H1 (cell line): ENCODE measurements around the gene SLC2A4. TPM values are rescaled to one million over a fixed set of nuclear protein-coding genes. Genes with fewer than 3 reads are reported as not detected.

Source experiments
- BACH1 ChIP-seq: IDR thresholded peaks from 2 replicates; pipeline ENCODE4 v1.6.1; 2012; ENCODE audit warnings: low read length, improper control_type of control experiment
- BCL11A ChIP-seq, 2 experiments: IDR thresholded peaks; one replicate each; pipeline ENCODE4 v1.6.1; 2011; ENCODE audit warnings: low read depth in 2 of 2, low read length in 2 of 2, mild to moderate bottlenecking in 2 of 2
- CBX8 ChIP-seq: fragments of 300-800, 300-1000 bp; sonication (generic); IDR thresholded peaks from 2 replicates; pipeline ENCODE4 v1.7.1; 2016; ENCODE audit warnings: low read depth, low read length, borderline replicate concordance
- HDAC2 ChIP-seq, 2 experiments: fragments of 300-600 bp in 1 of 2; sonication (generic) in 1 of 2; IDR thresholded peaks; 2 replicates each; pipeline ENCODE4 v1.6.1; 2011 to 2012; ENCODE audit warnings: low read depth in 2 of 2, low read length in 2 of 2, mild to moderate bottlenecking in 2 of 2, moderate library complexity in 2 of 2, borderline replicate concordance in 1 of 2, inconsistent platforms in 1 of 2
- HDAC6 ChIP-seq: IDR thresholded peaks from one replicate; pipeline ENCODE4 v1.7.1; 2012; ENCODE audit warnings: low read depth, mild to moderate bottlenecking, inconsistent platforms, low read length, moderate library complexity
- JUND ChIP-seq: IDR thresholded peaks from 2 replicates; pipeline ENCODE4 v1.6.1; 2011; ENCODE audit warnings: mild to moderate bottlenecking, improper control_type of control experiment, low read length
- KDM1A ChIP-seq: fragments of 200-600, 300-600 bp; sonication (generic); IDR thresholded peaks from 2 replicates; pipeline ENCODE4 v1.7.1; 2016; ENCODE audit warnings: mild to moderate bottlenecking, low read length, borderline replicate concordance
- KDM4A ChIP-seq: IDR thresholded peaks from one replicate; pipeline ENCODE4 v1.7.1; 2012; ENCODE audit warnings: low read depth, mild to moderate bottlenecking, moderate library complexity, low read length, inconsistent platforms; ENCODE audit not compliant: severe bottlenecking
- RAD21 ChIP-seq, 2 experiments: IDR thresholded peaks in 1 of 2; conservative IDR thresholded peaks in 1 of 2; 2 replicates each; pipeline ENCODE4 v1.6.1; 2011; ENCODE audit warnings: low read depth in 2 of 2, low read length in 2 of 2, improper control_type of control experiment in 1 of 2, inconsistent platforms in 1 of 2, mild to moderate bottlenecking in 1 of 2, moderate library complexity in 1 of 2
- polyA plus RNA-seq, 7 experiments: library from polyadenylated mRNA; depleted of rRNA in 3 of 7; stranded (reverse) in 5 of 7; unstranded in 2 of 7; fragments of >200 nt in 5 of 7; fragments of 200-250 nt in 2 of 7; gene quantifications; 1 replicate in 5 of 7; 2 replicates in 1 of 7; 4 replicates in 1 of 7; pipeline versions ENCODE4 v1.2.1 to v1.2.3, GENCODE V29; 2011 to 2013; ENCODE audit warnings: missing spikeins in 2 of 7, mixed read lengths in 2 of 7
- total RNA-seq: library from RNA; stranded (reverse); fragmentation: NEBNext Ultra II Directional; extraction: Animal tissue kit (Norgen Biotek cat#: 25700); gene quantifications from 2 replicates; pipeline ENCODE4 v1.2.1, GENCODE V29; 2021
- TF ChIP-seq, protein P1 (sequence below): IDR thresholded peaks from 2 replicates; pipeline ENCODE4 v1.6.1; 2011; ENCODE audit warnings: low read depth, mild to moderate bottlenecking, low read length; ENCODE audit not compliant: insufficient read depth
- TF ChIP-seq, protein P2 (sequence below): IDR thresholded peaks from 2 replicates; pipeline ENCODE4 v1.6.1; 2011; ENCODE audit warnings: low read length, improper control_type of control experiment

Gene SLC2A4
- total and polyA plus RNA-seq, 2 of the 8 experiments (the other 6 are each of a cell fraction or from before 2014, with no cell fraction given), result 5.7 to 6.9 TPM

DNA sequence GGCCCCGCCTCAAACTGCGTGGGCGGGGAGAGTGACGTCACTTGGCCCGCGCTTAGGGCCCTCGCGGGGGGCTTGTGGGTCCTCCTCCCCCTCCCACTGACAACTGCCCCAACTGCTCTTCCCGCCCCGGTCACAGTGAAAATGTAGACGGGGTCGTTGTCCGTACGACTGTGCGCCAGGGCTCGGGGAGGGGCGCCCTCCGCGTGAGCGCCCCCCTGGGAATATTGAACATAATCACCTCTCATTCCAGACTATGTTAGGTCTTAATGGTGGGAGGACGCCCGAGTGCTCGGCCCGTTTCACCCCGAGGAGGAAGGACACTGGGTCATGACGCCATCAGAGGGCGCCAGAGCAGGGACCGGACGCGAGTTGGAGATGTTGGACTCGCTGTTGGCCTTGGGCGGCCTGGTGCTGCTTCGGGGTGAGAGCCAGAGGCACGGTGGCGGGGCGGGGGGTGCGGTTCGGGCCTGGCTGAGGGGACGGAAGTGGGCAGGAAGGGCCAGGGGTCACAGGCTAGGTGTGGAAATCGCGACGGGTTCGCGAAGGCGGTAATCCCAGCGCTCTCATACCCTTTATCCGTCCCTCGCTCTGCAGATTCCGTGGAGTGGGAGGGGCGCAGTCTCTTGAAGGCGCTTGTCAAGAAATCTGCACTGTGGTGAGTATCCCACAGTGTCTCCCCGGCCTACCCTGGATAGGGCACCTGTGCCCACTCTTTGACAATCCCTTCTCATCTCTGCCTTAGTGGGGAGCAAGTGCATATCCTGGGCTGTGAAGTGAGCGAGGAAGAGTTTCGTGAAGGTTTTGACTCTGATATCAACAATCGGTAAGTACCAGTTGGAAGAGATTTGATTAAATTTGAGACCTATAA, 29.1 kb upstream of the SLC2A4 start, which contains the start of gene ELP5 (continued):
- TF ChIP-seq CBX8, result no peak
- peak in 1 of 2 experiments; percentile 11; a peak in 1 of 4 replicates for TF ChIP-seq RAD21 (IDR thresholded peaks at IDR 0.05 in 1 of 2, conservative IDR thresholded peaks at IDR 0.05 in 1 of 2; ENCODE audit: low read depth in 2 of 2, low read length in 2 of 2)
- TF ChIP-seq BACH1, result 0 out of 2 replicates have a peak, but pooled peaks have one; percentile 20
- TF ChIP-seq HDAC6, result no peak
- peak; percentile 92 for TF ChIP-seq JUND
- no peak for TF ChIP-seq BCL11A (IDR thresholded peaks at IDR 0.05; ENCODE audit: low read depth in 2 of 2, low read length in 2 of 2)
- TF ChIP-seq KDM1A, result peak; percentile 22; the same call in 1 of the 2 replicates
- TF ChIP-seq, protein P1, sequence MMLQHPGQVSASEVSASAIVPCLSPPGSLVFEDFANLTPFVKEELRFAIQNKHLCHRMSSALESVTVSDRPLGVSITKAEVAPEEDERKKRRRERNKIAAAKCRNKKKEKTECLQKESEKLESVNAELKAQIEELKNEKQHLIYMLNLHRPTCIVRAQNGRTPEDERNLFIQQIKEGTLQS, result no peak
- 0 out of 4 replicates have a peak, but pooled peaks of 1 of the 2 experiments have one; percentile 32 for TF ChIP-seq HDAC2 (IDR thresholded peaks at IDR 0.05; ENCODE audit: borderline replicate concordance in 1 of 2, low read depth in 2 of 2, low read length in 2 of 2)
- TF ChIP-seq KDM4A, result peak; percentile 88
- TF ChIP-seq, protein P2, sequence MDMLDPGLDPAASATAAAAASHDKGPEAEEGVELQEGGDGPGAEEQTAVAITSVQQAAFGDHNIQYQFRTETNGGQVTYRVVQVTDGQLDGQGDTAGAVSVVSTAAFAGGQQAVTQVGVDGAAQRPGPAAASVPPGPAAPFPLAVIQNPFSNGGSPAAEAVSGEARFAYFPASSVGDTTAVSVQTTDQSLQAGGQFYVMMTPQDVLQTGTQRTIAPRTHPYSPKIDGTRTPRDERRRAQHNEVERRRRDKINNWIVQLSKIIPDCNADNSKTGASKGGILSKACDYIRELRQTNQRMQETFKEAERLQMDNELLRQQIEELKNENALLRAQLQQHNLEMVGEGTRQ, result no peak
